ENCODE measurements around the gene ARHGAP35.
"Not testable (repeated sequence)": the region's sequence is repeated elsewhere in the genome, so short reads cannot be mapped to it uniquely, and the experiment has no call there.

Gene ARHGAP35

GRCh38 chr19:46842791-46843190 lies 18.0 kb upstream of the ARHGAP35 start:
- DNase-seq (ENCODE audit: low read depth in 1 of 2, low spot score in 1 of 2), result no peak

- DNase-seq (ENCODE audit: low read depth in 1 of 2, low spot score in 1 of 2), result no peak
Measured at GRCh38 chr19:46844067-46844489, 16.7 kb upstream of the ARHGAP35 start.

DNA sequence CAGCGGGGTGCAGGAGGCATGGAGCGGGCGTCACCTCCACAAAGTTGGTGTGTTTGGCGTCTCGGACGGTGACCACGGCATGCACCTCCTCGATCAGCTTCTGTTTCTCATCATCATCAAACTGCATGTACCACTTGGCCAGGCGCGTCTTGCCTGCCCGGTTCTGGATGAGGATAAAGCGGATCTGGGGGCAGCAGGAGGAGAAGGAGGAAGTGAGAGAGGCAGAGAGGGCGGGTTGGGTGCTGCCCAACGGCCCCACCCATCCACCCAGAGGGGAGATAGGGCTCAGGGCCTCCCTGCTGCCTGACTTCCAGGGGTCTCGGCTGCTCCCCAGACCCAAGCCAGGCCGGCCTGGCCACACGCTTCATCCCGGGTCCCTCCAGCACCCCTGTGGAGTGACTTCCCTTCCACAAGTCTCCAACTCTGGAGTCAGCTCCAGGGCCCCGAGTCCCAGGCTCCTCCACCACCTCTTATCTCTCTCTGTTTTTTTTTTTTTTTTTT lies 14.8 kb upstream of the ARHGAP35 start:
- DNase-seq (ENCODE audit: low read depth in 1 of 2, low spot score in 1 of 2), result no peak

GRCh38 chr19:46847528-46847927 lies 13.3 kb upstream of the ARHGAP35 start:
- no peak for DNase-seq (ENCODE audit: low read depth in 1 of 2, low spot score in 1 of 2)

DNA sequence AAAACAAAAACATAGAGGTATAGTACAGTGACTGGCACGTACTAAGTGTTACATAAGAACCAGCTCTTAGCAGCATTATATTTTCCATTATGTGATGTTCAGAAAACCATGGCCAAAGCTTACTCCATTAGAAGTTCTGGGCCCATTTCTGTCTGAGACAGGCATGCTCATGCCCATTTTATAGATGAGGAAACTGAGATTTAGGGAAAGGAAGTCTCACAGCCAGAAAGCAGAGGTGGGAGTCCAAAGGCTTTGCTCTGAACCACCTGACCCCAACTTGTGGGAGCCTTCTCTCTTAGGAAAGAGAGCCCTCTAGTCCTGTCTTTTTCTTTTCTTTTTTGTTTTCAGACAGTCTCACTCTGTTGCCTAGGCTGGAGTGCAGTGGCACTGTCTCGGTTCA lies 12.4 kb upstream of the ARHGAP35 start:
- DNase-seq (ENCODE audit: low read depth in 1 of 2, low spot score in 1 of 2), result no peak

DNA sequence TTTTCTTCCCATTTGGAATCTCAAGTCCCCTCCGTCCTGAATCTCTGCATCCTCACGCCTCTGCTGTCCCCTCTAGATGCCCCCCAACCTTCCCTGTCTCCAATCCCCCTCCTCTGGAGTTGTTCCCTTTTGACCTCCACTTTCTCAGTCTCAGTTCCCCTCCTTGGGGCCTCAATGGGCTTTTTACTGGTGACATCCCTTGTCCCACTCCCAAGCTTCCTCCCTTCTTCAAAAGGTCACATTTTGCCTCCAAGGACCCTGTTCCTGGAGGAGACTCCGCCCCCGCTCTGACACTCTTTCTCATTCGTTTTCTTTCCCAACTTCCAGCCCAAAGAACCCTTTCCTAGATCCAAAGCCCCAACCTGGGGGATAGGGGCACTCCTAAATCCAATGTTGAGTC lies 11.2 kb upstream of the ARHGAP35 start:
- no peak for DNase-seq (ENCODE audit: low read depth in 1 of 2, low spot score in 1 of 2)

- peak; percentile 83 to 93 for DNase-seq (ENCODE audit: low read depth in 1 of 2, low spot score in 1 of 2)
Measured at GRCh38 chr19:46850228-46851203, 10.3 kb upstream of the ARHGAP35 start, which contains the start of gene AP2S1. Gene AP2S1 (minus strand): TSS chr19:46850846. CDS start chr19:46850766, 80 bp downstream.

DNA sequence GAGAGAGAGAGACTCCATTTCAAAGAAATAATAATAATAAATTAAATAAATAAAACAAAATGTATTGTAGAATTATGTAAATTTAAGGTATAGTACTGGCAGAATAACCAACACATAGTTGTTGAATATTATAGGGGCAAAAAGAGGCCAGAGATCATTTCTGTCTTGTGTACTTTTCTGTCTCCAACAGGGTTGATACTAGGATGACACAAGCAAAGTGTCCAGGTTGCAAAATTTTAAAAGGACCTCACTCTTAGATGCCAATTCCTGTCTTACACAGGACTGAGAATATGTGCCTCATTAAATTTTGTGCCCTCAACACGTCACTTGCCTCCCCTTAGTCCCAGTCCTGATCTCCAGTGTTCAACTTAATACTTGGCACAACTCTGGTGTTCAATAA lies 8.0 kb upstream of the ARHGAP35 start:
- DNase-seq (ENCODE audit: low read depth in 1 of 2, low spot score in 1 of 2), result no peak

DNA sequence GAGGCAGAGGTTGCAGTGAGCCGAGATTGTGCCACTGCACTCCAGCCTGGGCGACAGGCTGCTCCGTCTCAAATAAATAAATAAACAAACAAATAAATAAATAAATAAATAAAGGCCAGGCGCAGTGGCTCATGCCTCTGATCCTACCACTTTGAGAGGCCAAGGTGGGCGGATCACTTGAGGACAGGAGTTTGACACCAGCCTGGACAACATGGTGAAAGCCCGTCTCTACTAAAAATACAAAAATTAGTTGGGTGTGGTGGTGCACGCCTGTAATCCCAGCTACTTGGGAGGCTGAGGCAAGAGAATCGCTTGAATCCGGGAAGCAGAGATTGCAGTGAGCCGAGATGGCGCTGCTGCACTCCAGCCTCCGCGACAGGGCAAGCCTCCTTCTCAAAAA lies 6.1 kb upstream of the ARHGAP35 start:
- DNase-seq (ENCODE audit: low read depth in 1 of 2, low spot score in 1 of 2), result not testable (repeated sequence)

DNA sequence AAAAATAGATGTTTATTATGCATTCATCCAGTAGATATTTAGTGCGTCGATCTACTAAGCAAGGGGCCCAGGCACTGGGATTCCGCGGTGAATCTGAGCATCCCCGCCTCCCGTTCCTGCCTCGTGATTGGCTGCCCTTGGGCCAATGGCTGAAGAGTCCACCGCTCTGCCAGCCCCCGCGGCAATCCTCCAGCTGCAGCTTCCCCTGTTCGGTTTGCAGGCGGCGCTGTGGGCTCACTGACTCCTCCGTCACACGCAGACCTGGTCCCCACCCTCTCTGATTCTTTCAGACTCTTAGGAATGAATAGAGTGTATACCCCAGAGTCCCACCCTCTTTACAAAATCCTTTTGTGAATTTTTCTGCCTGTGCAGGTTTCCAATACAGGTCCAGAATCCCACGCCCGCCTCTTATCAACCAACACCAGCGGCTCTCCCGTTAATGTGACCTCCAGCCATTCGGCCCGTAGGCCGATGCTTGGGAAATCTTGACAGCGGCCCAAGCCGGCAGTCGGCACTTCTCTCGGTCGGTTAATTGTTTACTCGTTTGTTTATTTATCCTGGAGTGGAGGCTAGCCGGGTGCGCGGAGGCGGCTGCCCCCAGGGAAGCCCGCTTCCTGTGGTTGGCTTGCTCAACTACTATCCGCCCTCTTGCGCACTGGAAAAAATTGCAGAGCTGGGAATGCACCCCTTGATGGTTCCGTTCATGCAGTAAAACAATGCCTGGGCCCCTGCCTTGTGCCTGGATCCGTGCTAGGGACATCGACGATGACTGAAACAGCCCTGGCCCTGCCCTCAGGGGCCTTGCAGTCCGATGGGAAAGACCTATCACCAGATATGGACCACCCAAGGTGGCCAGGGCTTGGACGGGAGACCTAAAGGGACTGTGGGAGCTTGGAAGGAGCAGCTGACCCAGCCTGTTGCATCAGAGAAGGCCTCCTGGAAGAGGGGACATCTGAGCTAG lies 4.5 kb upstream of the ARHGAP35 start:
- peak; percentile 74 to 91 for DNase-seq (ENCODE audit: low read depth in 1 of 2, low spot score in 1 of 2)

DNA sequence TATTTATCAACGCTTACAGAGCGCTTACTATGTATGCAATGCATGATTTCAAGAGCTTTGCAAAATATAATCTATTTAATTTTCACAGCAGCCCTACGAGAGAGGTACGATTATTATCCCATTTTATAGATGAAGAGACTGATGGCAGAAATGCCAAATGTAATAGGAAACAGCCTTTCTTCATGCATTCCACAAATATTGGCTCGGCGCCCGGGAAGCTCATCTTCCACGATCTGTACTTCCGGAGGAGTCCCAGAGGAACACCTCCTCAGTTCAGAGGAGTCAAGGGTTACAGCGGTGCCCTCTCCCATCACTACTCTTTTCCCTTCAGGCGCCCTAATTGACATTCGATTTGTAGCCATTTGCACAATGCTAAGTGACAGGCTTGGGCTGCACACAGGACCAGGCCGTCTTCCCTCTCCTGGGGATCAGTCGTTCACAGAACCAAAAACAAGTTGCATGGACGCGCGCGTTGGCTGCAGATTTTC lies 1.1 kb upstream of the ARHGAP35 start:
- no peak for DNase-seq (ENCODE audit: low read depth in 1 of 2, low spot score in 1 of 2)

GRCh38 chr19:46860125-46860845 lies 512 bp upstream of the ARHGAP35 start:
- DNase-seq (ENCODE audit: low read depth in 1 of 2, low spot score in 1 of 2), result peak; percentile 87 to 94

DNA sequence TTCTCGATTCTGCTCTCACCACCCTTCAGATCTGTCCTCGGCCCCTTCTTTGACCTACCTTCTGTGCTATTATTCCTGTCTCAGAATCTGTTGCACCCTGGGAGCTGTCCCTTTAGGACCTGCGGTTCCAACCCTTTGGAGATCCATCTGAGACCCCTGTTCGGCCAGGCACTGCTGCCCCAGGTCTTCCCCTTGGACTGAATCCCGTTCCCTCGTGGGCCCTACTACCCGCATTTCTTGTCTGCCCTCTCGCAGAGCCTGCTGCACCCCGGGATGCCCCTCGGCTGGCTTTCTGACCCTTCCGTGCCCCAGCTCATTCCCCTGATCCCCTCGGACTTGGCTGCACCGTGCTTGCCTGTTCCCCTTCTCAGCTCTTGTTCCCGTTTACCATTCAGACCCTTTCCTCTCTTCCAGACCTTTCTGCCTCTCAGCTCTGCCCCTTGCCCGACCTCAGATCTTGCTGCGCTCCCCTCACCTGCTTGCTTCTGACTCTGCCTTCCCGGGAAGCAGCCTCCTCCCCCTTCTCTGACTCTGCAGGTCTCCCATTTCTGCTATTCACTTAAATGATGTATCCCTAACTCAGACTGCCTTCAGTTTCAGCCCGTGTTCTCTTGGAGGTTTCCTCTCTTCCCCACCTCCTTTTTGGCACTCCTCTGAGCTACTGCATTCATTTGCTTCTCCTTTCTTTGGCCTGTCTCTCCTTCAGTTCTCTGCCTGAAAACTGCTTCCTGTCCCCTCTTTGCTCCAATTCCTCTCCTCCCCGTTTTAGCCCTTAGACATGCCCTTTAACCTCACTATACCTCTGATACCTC lies 1.1 kb downstream of the ARHGAP35 start:
- no peak for DNase-seq (ENCODE audit: low read depth in 1 of 2, low spot score in 1 of 2)

DNA sequence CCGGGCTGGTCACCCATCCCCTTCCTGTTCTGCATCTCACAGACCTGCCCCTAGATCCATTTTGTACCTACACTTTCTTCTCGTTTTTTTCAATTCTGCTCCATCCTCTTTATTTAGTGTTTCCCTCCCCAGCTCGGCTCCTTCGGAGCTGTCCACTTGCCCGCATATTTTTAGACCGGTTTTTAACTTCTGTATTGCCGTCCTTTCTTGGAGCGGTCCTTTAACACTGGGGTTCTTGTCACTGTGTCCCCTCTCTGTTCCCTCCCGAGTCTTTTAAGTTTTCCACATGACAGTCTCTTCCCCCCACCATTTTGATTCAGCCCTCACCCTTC lies 1.7 kb downstream of the ARHGAP35 start:
- no peak for DNase-seq (ENCODE audit: low read depth in 1 of 2, low spot score in 1 of 2)

- no peak for DNase-seq (ENCODE audit: low read depth in 1 of 2, low spot score in 1 of 2)
Measured at GRCh38 chr19:46862974-46863632, 2.3 kb downstream of the ARHGAP35 start.

GRCh38 chr19:46863818-46864629 lies 3.2 kb downstream of the ARHGAP35 start:
- no peak for DNase-seq (ENCODE audit: low read depth in 1 of 2, low spot score in 1 of 2)

DNA sequence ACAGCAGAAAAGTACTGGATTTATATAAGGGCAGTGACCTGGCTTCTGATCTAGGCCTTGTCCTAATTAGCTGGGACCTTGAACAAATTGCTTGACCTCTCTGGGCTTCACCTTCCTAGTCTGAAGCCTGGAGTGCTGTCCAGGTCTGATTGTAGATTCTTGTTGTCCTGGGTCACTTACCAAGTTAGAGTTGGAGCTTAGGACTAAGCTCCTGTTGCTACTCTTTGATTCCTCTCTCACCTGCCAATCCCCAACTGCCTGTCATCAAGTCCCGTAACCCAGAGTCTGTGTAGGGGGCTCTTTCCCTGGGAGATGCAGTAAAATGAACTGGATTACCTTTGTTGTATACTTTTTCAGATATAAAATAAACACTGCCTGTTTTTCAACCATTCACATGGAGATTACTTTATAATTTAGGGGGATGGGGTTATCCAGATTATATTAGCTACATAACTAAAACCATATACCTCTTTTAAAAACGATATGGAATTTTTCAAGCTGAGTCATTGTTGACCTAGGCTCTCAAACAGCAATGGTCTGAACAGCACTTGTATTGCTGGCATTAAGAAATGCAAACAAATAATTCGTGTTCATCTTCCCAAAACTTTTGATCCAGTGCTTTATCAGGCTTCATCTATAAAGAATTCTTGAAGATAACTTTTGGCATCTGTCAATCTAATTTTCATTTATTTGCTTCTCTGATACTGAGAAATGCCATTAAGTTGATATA lies 5.8 kb downstream of the ARHGAP35 start:
- no peak for DNase-seq (ENCODE audit: low read depth in 1 of 2, low spot score in 1 of 2)

DNA sequence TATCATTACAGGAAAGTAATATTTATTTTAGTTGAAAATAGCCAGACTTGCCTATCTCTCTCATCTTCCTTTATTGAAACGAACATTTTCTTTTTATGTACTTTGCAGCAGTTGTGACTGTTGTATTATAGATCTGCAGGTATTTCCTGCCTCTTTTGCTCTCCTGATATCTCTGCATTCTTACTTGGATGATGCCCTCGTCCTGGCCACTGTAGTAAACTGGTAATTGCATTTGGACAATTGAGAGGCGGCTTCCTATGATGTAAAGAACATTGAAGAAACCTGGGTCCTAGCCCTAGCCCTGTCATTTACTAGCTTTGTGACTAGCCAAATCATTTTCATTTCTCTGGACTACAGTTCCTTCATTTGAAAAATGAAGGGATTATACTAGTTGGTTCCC lies 6.4 kb downstream of the ARHGAP35 start:
- DNase-seq (ENCODE audit: low read depth in 1 of 2, low spot score in 1 of 2), result no peak
